Fibroblast of the aortic adventitia (primary cell): Measurements from ENCODE around the gene IPO8. TPM values are rescaled to one million over a fixed set of nuclear protein-coding genes. Genes with fewer than 3 reads are reported as not detected.

Experiments used
- DNase-seq: peaks from one replicate; pipeline ENCODE4 v3.0.0-alpha.2; 2010; ENCODE audit warnings: low read depth
- H3K4me3 ChIP-seq: 2 replicates; pipeline ENCODE4 v1.5.1; 2011; ENCODE audit warnings: low read depth, mild to moderate bottlenecking, control low read depth, low read length, moderate library complexity
- total RNA-seq: library from RNA; depleted of rRNA; stranded (reverse); fragments of >200 nt; gene quantifications from 2 replicates; pipeline ENCODE4 v1.2.3, GENCODE V29; 2012; ENCODE audit warnings: low replicate concordance
- TF ChIP-seq, protein P1 (sequence below): IDR thresholded peaks from 2 replicates; pipeline ENCODE4 v1.5.1; 2011; ENCODE audit warnings: mild to moderate bottlenecking, low read length, control low read depth, inconsistent platforms; ENCODE audit not compliant: insufficient read depth

Gene IPO8
- total RNA-seq, 1 donor: 40.9 TPM

DNA sequence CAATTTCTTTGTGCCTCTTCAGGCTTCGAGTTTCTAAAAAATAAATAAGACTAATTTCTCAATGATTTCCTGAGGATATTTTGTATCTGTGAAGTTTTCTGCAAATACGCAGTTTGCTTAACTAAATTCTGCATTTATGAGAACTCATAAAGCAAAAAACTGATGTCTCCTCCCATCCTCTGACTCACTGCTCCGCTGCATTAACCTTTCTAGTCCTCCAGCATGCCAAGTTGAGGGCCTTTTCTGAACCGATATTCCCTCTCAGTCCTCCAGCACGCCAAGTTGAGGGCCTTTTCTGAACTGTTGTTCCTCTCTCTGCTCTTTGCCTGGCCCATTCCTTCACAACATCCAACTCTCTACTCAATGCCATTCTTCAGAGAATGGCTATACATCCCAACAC is 3.2 kb downstream of the IPO8 start:
- TF ChIP-seq, protein P1, sequence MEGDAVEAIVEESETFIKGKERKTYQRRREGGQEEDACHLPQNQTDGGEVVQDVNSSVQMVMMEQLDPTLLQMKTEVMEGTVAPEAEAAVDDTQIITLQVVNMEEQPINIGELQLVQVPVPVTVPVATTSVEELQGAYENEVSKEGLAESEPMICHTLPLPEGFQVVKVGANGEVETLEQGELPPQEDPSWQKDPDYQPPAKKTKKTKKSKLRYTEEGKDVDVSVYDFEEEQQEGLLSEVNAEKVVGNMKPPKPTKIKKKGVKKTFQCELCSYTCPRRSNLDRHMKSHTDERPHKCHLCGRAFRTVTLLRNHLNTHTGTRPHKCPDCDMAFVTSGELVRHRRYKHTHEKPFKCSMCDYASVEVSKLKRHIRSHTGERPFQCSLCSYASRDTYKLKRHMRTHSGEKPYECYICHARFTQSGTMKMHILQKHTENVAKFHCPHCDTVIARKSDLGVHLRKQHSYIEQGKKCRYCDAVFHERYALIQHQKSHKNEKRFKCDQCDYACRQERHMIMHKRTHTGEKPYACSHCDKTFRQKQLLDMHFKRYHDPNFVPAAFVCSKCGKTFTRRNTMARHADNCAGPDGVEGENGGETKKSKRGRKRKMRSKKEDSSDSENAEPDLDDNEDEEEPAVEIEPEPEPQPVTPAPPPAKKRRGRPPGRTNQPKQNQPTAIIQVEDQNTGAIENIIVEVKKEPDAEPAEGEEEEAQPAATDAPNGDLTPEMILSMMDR: no peak
- DNase-seq: peak; percentile 49
- H3K4me3 ChIP-seq: peak overlapping the region; percentile 23

DNA sequence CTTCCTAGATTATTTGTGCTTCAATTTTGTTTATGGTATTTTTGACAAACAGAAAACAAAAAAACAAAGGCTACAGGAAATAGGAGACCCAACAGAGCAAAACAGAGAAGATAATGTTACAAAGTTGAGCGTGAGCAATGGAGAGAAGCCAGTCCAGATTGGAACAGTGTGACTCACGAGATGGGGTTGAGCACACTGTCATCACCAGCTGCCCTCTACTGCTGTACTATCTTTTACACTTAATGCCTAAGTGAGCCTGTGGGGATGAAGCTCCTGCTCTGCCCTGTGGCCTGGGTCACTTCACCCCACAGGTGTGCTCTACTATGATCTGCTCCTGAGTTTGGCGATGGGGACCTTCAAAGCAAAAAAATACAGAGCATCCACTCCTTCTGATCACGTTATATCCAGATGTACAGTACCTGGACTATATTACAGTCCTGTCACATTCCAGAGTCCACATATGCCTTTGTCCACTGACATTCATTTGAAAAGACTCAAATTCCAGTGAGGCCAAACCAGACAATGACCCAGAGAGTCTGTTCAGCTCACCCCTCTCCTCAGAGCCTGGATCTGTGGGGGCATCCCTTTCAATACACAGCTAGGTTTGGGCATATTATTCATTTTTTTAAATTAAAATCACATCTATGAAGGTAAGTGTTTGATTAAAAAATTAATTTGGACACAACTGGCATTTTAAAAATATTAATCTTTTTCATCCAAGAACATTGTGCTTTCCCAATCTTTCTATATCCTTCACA is 4.4 kb downstream of the IPO8 start:
- TF ChIP-seq, protein P1: peak; percentile 2
- peak; percentile 72 for DNase-seq
- no peak overlapping the region for H3K4me3 ChIP-seq

DNA sequence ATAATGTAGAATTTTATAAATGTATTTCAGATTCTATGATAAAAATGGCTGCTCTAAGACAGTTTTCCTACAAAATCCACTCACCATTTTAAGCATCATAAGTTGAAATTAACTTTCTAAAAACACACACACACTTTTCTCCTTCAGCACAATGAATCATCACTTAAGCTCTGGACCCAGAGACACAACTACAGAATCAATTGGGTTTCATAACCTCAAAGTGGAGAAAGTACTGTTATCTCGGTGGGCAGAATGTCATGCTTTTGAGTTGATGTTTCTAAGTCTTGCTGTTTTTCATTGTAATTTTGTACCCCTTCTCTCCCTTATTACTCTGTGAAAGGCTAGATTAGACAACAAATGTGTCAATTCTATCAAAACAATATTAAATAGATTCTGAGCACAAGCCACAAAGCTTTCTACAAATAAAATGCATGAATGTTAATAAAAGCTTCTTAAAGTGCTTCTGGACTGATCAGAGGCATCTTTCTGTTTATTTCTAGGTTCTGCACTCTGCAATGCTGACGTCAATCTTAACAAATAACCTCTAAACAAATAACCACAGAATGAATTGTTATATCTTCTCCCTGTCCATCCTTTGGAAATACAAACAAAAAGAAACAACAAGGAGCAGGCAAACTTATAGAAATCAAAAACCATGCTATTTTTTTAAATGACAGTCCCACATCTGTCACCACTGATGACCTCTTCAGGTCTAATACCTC is 8.2 kb downstream of the IPO8 start:
- DNase-seq: peak; percentile 57
- H3K4me3 ChIP-seq: no peak overlapping the region
- TF ChIP-seq, protein P1: no peak

DNA sequence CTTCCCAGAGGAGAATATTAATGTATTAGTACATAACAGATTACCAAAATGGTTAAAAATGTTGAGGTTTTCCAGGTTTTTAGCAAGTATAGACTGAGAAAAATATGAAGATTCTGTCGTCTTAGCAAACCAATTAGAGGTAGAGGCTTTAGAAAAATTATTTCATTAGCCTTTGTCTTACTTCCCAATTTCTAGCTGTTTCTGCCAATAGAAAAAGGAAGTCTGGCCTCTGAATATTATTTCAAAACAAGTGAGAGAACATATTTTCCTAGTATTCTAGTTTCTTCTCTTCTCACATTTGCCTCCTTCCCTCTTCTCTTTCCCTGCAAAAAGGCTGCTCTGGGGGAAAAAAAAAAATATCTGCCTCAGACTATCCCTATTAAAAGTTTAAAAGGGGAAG is 16.4 kb downstream of the IPO8 start:
- TF ChIP-seq, protein P1: no peak
- no peak overlapping the region for H3K4me3 ChIP-seq
- DNase-seq: no peak

DNA sequence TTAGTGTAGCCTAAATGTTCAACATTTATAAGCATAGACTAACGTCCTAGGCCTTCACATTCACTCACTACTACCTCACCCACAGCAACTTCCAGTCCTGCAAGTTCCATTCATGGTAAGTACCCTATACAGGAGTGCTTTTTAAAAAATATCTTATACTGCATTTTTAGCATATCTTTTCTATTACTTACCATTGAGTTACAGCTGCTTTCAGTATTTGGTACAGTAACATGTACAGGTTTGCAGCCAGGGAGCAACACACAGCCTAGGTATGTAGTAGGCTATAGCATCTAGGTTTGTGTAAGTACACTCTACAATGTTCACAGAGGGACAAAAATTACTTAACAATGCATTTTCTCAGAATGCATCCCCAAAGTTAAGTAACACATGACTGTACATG is 17.4 kb downstream of the IPO8 start:
- no peak for DNase-seq
- TF ChIP-seq, protein P1: no peak
- H3K4me3 ChIP-seq: no peak overlapping the region

DNA sequence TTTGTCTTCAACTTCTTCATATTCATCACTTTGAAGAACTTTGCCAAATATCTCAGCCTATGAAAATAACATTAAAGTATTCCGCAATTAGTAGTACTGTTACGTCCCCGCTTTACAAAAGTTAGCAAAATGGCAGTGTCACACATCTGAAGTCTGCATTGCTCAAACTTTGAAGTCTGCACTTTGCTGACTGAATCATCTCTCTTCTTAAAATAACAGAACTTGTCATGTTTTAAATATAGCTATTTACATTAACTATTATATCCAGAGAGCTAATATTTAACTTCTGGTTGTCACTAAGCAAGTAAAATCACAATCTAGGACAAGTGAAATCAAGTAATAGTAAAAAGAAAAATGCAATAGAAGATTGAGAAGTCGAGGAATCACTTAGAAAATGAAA is 34.5 kb downstream of the IPO8 start:
- TF ChIP-seq, protein P1: no peak
- no peak overlapping the region for H3K4me3 ChIP-seq
- no peak for DNase-seq
